KOPT-K1 (cell line): Measurements from ENCODE around the gene MAP4K4.

ENCODE experiments used
- H3K27ac ChIP-seq: fragments of 200-600 bp; sonication (generic); 2 replicates; pipeline ENCODE4 v1.5.1; 2016; ENCODE audit warnings: antibody characterized with exemption, mild to moderate bottlenecking, low read depth, low read length; ENCODE audit not compliant: poor library complexity, severe bottlenecking
- H3K36me3 ChIP-seq: fragments of 200-600 bp; sonication (generic); 2 replicates; pipeline ENCODE4 v1.5.1; 2017; ENCODE audit warnings: antibody characterized with exemption, mild to moderate bottlenecking, low read length, moderate library complexity; ENCODE audit not compliant: insufficient read depth
- H3K9me3 ChIP-seq: fragments of 200-600 bp; sonication (generic); 2 replicates; pipeline ENCODE4 v1.5.1; 2017; ENCODE audit warnings: antibody characterized with exemption, low read length, mild to moderate bottlenecking; ENCODE audit not compliant: insufficient read depth, poor library complexity, severe bottlenecking

MAP4K4 gene

DNA sequence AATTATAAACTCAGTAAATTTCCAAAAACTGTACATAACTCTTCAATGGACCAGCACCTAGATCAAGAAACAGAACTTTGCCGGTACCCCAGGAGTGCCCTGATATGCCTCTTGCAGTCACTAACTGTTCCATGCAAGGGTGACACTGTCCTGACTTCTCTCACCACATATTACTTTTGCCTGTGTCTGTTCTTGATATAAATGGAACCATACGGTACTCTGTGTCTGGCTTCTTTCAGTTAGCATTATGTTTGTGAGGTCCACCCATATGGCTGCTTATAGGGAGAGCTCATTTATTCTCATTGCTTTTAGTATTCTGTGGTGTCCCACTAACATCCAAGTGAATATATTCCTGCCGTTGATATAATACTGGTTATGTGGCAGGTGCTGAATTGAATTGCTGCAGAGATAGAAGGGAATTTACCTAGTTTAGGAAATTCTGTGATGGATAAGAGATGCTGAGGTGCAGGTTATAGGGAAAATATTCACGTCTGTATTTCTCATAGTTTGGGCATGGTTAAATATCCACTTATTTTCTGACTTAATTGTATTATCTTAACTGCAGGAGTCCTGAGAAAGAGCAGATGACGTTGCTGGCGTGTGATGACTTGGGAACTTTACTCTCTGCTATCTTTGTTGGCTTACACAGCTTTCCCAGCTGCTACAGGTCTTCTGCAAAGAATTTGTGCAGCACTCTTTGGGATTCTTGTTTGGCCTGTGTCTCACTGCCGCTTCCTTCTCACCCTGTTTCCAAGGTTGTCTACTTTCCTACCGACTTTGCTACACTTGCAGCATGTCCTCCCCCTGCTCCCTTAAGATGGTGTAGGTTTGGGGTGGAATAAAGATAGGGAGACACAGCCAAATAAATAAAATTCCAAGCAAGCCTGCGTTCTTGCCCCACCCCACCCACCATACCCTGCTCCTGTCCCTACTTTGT lies 107.9 kb downstream of the MAP4K4 start:
- H3K27ac ChIP-seq, result peak overlapping the region; percentile 42

DNA sequence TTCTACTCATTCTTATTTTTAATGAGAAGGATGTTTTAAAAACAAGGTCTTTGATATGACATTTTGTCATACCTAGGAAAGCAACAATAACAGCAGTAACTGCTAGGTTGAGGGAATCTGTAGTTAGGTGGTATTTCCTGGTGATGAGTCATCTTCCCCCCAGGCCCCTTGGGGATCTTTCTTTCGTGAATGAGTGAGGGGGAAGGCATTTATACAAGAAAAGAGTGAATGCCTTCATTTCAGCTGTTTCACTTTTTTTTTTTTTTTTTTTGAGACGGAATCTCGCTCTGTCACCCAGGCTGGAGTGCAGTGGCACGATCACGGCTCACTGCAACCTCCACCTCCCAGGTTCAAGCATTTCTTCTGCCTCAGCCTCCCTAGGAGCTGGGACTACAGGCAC lies 108.6 kb downstream of the MAP4K4 start:
- Histone ChIP-seq H3K9me3 (no peaks in the 10 kb centered on the region), H3K36me3 (no peaks in the 10 kb centered on the region), H3K27ac (peak overlapping the region; percentile 42)

More for the DNA sequence above, 107.9 kb downstream of the MAP4K4 start:
- no peaks in the 10 kb centered on the region for H3K9me3 ChIP-seq
- no peaks in the 10 kb centered on the region for H3K36me3 ChIP-seq

- H3K27ac ChIP-seq, result peak overlapping the region; percentile 42
- no peaks in the 10 kb centered on the region for H3K36me3 ChIP-seq
- no peaks in the 10 kb centered on the region for H3K9me3 ChIP-seq
These were observed 109.2 kb downstream of the MAP4K4 start for GRCh38 chr2:101806701-101807100.

GRCh38 chr2:101807242-101807641 lies 109.7 kb downstream of the MAP4K4 start:
- H3K27ac ChIP-seq, result no peak overlapping the region
- H3K36me3 ChIP-seq, result no peaks in the 10 kb centered on the region
- H3K9me3 ChIP-seq, result no peaks in the 10 kb centered on the region

DNA sequence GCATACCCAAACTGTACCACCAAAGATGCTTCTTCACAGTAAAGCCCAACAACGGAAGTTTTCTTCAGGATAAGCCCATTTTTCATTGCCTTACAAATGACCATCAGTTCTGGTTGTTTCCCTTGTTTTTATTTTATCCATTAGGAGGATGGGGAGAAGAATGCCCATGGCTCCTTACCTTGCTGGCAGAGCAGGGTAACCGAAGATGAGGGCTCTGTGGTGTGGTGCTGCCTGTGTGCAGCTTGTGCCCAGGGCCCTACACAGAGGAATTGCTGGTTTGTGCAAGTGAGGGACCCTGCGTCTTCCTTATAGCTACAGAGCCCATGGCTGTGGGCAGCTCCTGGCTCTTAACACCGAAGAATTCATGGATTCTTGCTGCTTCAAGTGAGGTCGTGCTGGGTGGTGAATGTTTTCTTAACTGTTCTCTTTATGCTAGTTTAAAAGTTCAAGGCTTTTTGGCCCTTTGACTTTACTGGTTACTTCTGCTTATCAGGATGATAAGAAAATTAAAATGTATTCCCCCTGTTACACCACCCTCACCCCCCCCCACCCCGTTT lies 110.6 kb downstream of the MAP4K4 start:
- Histone ChIP-seq H3K9me3 (no peaks in the 10 kb centered on the region), H3K36me3 (no peaks in the 10 kb centered on the region), H3K27ac (no peak overlapping the region)

- H3K27ac ChIP-seq, result no peak overlapping the region
- H3K9me3 ChIP-seq, result no peaks in the 10 kb centered on the region
- no peaks in the 10 kb centered on the region for H3K36me3 ChIP-seq
These were observed 112.2 kb downstream of the MAP4K4 start for GRCh38 chr2:101809698-101810097.

- Histone ChIP-seq H3K9me3 (no peaks in the 10 kb centered on the region), H3K27ac (no peak overlapping the region), H3K36me3 (no peaks in the 10 kb centered on the region)
These were observed 113.9 kb downstream of the MAP4K4 start for GRCh38 chr2:101811226-101812015.

- H3K27ac ChIP-seq, result no peak overlapping the region
- no peaks in the 10 kb centered on the region for H3K9me3 ChIP-seq
- no peaks in the 10 kb centered on the region for H3K36me3 ChIP-seq
These were observed 114.7 kb downstream of the MAP4K4 start for GRCh38 chr2:101812226-101812625.

- no peaks in the 10 kb centered on the region for H3K9me3 ChIP-seq
- H3K27ac ChIP-seq, result no peak overlapping the region
- no peaks in the 10 kb centered on the region for H3K36me3 ChIP-seq
These were observed 117.2 kb downstream of the MAP4K4 start for GRCh38 chr2:101814752-101815151.

DNA sequence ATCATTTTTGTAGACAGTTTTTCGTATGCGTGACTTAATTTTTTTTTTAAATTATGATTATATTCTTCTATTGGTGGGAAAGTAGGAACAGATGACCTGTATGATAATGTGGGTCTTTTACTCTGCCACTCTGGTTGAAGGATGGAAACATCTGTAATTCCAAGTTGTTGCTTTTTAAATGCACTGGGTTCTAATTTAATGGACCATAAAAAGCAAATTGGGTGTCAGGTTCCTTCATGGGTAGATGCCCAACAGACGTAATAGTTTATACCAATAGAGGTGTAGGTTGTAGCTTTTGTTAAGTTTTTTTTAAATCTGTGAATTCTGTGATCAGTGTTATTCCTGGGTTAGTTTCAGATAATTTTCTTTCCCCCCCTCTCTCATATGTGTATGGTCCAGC lies 117.6 kb downstream of the MAP4K4 start:
- Histone ChIP-seq H3K9me3 (no peaks in the 10 kb centered on the region), H3K36me3 (no peaks in the 10 kb centered on the region), H3K27ac (no peak overlapping the region)

DNA sequence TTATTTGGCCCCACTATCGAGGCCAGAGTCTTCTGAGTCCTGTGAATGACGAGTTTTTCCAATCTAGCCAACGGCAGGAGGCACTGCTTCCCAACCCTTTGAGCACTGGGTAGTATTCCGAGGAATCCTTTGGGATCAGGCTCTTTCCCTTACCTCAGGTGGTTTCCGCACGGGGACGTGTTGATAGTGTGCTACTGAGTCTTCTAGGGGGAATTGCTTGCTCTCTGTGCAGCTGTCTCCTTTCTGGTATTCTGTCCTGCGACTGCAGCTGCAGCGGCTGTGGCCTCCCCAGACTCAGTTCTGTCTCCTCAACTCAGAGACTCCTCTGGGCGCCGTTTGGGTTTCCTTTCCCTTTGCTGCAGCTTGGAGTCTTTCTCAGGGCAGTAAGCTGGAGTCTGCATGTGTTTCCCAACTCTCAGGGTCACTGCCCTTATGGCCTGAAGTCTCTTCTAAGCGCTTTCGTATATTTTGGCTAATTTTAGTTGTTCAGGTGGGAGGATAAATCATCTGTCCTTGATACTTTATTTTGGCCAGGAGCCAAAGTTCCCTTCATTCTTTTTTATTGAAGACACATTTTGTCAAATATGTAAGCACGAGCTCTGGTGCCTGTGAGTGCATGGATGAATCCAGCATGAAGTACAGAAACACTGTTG lies 118.4 kb downstream of the MAP4K4 start:
- no peaks in the 10 kb centered on the region for H3K36me3 ChIP-seq
- no peaks in the 10 kb centered on the region for H3K9me3 ChIP-seq
- no peak overlapping the region for H3K27ac ChIP-seq

DNA sequence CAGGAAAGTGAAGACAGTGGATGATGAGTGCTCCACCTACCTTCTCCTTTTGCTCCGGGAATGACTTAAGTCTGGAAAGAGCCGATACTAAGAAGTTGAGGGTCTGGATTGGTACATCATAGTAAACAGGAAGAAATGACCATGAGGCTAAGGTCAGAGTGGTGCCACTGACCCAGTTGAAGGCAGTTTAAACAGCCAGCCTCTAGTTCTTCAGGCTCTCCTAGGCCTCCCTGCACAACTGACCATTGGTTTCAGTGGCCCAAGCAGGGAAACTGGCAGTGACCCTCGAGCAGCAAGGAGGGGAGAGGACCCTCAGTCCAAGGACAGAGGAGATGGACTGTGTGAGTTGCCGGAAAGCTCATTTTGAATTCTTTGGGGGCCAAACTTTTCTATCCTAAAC lies 119.1 kb downstream of the MAP4K4 start:
- Histone ChIP-seq H3K9me3 (no peaks in the 10 kb centered on the region), H3K27ac (no peak overlapping the region), H3K36me3 (no peaks in the 10 kb centered on the region)

DNA sequence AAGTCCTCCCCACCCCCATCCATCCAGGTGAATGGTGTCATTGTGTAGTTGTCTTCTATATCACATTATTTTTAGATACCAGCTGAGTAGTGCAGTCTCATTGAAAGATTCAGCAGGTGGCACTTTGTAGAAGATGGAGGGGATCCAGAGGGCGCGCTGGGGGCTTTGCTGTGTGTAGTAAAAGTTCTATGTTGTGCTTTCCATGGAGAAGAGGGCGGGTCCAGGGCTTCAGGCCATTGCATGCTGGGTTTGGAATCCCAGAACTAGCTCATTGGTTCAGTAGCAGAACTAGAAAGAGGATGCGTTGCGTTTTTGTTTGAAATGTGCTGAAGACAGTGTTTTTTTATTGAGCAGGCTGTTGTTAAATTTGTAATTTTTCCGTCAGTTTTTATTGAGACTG lies 120.0 kb downstream of the MAP4K4 start:
- H3K36me3 ChIP-seq, result no peaks in the 10 kb centered on the region
- no peak overlapping the region for H3K27ac ChIP-seq
- no peaks in the 10 kb centered on the region for H3K9me3 ChIP-seq

GRCh38 chr2:101818531-101819451 lies 121.3 kb downstream of the MAP4K4 start:
- Histone ChIP-seq H3K27ac (no peak overlapping the region), H3K9me3 (no peaks in the 10 kb centered on the region), H3K36me3 (no peaks in the 10 kb centered on the region)
